NCI-H748 (cell line): Measurements from ENCODE around the gene LGR6.
"Not testable (repeated sequence)": the region's sequence is repeated elsewhere in the genome, so short reads cannot be mapped to it uniquely, and the experiment has no call there.

ENCODE experiments used
- DNase-seq: peaks from one replicate; lab custom pipeline; 2025; ENCODE audit not compliant: unreplicated experiment; lab: John Stamatoyannopoulos, UW

LGR6 gene, protein sequence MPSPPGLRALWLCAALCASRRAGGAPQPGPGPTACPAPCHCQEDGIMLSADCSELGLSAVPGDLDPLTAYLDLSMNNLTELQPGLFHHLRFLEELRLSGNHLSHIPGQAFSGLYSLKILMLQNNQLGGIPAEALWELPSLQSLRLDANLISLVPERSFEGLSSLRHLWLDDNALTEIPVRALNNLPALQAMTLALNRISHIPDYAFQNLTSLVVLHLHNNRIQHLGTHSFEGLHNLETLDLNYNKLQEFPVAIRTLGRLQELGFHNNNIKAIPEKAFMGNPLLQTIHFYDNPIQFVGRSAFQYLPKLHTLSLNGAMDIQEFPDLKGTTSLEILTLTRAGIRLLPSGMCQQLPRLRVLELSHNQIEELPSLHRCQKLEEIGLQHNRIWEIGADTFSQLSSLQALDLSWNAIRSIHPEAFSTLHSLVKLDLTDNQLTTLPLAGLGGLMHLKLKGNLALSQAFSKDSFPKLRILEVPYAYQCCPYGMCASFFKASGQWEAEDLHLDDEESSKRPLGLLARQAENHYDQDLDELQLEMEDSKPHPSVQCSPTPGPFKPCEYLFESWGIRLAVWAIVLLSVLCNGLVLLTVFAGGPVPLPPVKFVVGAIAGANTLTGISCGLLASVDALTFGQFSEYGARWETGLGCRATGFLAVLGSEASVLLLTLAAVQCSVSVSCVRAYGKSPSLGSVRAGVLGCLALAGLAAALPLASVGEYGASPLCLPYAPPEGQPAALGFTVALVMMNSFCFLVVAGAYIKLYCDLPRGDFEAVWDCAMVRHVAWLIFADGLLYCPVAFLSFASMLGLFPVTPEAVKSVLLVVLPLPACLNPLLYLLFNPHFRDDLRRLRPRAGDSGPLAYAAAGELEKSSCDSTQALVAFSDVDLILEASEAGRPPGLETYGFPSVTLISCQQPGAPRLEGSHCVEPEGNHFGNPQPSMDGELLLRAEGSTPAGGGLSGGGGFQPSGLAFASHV

DNA sequence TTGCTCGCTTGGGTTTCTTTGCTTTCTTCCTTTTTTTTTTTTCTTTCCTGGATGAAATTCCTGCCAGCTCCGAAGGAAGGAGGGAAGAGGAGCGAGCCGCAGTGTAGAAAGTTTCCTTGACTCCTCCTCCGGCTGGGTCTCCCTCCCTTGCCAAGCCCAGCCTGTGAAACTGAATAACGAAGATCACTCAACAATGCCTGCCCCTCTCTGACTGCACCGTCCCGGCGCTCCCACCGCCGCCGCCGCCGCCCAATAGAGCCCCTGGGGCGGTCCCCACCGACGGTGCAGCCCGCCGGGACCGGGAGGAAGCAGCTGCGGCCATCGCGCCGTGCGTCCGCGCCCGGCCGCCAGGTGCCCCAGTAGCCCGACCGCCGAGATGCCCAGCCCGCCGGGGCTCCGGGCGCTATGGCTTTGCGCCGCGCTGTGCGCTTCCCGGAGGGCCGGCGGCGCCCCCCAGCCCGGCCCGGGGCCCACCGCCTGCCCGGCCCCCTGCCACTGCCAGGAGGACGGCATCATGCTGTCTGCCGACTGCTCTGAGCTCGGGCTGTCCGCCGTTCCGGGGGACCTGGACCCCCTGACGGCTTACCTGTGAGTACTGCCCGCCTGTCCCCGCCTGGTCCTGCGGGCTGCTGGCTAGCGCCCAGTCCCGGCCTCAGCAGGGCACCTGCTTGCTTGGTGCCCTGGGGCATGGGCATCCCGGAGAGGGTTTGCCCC lies at the start of gene LGR6:
Gene LGR6, plus strand, starts transcription at position 186 of the 714 bp plus-strand sequence. Its CDS starts 191 bp downstream, at position 377.
- DNase-seq: peak; percentile 17

DNA sequence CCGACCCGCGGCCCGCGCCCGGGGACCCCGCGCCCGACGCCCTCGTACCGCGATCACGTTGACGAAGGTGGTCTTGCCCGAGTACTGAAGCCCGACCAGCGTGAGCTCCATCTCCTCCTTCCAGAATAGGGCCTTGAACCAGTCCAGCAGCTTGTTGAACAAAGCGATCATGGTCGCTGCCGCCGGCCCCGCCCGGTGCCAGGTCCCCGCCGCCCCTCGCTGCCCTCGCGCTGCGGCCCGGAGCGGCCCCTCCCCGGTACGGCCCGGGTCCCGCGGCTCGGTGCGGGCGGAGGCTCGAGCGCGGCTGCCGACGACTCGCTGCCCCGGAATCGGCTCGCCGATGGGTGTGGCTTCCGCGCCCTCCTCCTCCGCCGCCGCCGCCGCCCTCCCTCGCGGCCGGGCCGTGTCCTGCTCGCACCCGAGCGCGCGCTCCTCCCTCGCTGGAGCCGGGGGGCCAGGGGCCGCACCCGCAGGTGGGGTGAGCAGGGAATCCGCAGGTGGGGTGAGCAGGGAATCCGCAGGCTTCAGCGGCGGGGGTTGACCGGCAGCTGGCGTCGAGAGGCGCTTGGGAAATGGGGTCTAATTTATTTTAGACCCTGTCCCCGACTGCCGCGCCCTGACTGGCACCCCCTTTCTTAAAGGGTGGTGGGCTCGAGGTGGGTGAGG lies 49.1 kb upstream of the LGR6 start, which contains the start of gene ARL8A:
Gene ARL8A, minus strand, starts transcription at position 336 of the 666 bp plus-strand sequence. Its CDS starts 165 bp downstream, at position 171.
- DNase-seq: peak; percentile 65

DNA sequence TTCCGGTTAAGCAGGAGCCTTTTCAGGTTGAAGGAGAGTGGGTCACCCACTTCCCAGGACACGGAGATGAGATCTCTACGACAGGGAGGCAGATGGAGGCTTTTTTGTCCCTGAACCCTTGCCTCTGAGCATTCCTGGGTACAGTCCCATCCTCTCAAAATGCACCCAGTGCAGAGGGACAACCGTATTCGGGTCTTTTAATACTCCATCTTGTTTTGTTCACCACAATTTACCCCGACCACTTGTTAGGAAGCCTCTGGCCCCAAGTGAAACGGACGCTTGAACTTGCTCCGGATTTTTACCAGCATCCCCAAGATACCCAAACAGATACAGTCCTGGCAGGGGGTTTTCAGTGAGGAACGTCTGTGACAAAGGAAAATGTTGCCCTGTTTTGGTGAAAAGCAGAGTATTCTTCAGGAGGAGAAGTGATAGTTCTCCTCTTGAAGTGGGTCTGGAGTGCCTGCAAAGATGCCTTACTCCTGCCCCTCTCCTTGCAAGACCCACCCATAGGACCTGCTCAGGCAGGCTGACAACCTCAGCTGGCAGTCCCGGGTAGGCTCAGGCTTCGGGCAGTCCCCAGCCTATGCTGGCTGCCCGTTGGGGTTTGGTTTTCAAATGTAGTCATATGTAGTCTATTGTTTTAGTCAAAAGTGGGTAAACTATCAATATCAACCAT lies 48.4 kb upstream of the LGR6 start:
- DNase-seq: peak; percentile 29

DNA sequence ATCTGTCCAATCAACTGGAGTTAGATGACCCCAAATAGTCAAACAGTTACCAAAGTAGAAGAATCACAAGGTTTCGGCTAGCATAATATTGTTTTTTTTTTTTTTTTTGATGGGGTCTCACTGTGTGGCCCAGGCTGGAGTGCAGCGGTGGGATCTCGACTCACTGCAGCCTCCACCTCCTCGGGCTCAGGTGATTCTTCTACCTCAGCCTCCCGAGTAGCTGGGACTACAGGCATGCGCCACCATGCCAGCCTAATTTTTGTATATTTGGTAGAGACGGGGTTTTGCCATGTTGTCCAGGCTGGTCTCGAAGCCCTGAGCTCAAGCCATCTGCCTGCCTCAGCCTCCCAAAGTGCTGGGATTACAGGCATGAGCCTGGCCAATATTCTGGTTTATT lies 47.9 kb upstream of the LGR6 start:
- DNase-seq: not testable (repeated sequence)

DNA sequence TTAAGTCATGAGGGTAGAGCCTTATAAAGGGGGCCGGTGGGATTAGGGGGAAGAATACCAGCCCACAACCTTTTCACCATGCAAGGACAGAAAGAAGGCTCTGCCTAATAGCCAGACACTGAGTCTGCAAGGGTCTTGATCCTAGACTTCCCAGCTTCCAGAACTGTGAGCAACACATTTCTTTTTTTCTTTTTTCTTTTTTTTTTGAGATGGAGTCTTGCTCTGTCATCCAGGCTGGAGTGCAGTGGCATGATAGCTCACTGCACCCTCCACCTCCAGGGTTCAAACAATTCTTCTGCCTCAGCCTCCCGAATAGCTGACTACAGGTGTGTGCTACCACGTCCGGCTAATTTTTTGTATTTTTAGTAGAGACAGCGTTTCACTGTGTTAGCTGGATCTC lies 47.3 kb upstream of the LGR6 start:
- no peak for DNase-seq

DNA sequence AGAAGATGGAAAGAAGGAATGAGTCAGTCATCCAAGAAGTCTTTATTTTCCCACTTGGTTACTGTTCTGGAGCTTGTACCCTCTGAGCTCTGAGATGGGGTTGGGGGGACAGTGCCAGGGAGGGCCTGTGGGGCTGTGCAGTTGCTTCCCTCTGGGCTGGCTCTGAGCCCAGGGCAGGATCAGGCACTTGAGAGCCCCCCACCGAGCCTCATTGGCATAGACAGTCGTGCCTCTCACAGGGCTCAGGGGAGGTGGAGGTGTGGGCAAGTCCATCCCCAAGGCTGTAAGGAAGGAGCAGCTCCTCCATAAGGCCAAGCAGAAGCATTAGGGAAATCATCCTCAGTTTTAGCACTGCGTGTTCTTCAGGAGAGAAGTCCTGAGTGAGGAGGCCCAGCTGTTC lies 46.6 kb upstream of the LGR6 start:
- no peak for DNase-seq

DNA sequence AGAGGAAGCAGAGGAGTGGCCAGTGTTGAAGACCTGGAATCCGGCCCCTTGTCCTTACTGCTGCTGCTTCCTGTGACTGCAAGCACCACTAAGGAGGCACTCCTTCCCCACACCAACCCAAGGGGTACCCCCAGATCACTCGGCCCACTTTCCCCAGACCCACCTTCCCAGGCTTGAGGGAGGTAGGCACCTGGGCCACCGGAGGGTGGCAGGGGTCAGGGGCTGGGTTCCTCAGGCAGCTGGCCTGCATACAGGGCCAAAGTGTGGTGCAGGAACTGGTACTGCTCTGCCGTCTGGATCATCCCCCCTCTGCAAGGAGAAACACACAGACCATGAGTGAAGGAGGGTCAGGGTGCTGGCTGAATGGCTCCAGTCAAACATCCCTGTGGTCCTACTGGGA lies 45.2 kb upstream of the LGR6 start:
- DNase-seq: no peak

DNA sequence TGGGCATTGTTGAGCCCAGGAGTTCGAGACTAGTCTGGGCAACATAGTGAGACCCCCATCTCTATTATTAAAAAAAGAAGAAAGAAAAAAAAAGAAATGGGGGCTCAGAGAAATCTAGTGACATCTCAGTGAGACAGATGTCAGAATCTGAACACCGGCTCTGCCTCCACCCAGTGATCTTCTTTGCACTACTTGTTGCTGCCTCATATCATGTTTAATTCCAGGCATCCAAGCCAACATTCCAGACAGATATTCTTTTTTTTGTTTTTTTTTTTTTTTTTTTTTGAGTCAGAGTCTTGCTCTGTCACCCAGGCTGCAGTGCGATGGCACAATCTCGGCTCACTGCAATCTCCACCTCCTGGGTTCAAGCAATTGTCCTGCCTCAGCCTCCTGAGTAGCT lies 44.0 kb upstream of the LGR6 start:
- DNase-seq: no peak

DNA sequence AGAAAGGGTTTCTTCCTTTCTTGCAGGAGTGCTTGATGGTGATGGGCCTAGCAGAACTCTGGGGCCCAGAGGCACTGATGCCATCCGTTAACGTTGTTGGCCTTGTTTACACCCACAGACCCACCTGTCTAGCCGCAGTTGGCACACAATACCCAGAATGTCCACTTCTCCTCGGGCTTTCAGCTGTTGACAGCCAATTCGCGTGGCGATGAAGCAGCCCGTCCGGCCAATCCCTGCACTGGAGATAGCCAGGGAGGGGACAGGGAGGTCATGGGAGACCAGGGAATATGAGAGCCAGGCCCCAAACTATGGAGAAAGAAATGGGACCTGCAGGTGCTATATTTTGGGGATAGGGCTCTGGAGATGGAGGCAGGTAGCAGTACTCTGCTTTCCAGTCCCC lies 43.4 kb upstream of the LGR6 start:
- DNase-seq: no peak

DNA sequence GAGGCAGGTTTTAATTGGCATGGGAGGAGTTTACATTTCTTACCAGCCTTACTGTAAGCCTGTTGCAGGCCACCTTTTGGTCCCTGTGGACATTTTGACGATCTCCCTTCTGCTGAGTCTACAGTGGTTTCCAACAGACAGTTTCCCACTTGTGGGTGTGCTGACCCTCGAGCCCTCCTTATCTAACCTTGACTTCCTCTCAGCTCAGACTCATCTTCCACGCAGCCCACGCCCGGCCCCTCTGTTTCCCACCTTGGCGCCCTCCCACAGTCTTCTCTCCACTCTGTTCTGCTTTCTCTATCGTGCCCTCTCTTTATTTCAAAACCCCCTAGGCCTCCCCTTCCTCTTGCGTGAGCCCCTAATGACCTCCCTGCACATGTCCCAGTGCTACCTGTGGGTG lies 43.0 kb upstream of the LGR6 start:
- DNase-seq: no peak

DNA sequence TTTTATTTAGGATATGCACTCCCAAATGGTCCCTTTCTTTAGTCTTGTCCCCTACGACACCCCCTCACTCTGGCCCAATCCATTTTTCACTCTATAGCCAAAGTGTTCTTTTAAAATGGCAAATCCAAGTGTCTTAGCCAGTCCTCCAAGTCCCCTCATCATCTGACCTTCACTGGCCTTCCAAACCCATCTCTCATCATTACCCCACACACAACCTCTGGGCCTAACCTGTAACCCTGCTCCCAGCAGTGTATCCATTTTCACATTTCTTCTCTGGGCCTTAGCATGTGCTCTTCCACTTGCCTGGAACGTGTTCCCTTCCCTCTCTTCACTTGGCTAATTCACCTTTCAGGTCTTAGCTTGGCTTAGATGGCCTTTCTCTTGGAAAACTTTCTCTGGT lies 42.6 kb upstream of the LGR6 start:
- no peak for DNase-seq

DNA sequence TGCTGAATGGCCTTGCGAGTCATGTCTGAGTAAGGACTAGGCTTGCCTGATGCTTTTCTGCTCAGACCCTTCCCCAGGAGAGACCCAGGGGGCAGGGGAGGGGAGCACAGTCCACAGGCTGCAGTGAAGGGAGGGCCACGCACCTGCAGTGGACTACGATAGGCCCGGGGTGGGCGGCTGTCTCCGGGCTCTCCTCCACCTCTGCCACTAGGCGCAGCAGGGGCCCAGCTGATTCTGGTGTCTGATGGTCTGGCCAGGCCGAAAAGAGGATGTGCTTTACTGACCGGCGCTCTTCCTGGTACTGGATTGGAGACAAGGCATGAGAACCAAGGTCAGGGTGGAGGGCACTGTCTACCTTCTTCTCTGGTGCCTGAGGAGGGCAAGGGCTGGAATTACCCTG lies 41.2 kb upstream of the LGR6 start:
- DNase-seq: no peak

DNA sequence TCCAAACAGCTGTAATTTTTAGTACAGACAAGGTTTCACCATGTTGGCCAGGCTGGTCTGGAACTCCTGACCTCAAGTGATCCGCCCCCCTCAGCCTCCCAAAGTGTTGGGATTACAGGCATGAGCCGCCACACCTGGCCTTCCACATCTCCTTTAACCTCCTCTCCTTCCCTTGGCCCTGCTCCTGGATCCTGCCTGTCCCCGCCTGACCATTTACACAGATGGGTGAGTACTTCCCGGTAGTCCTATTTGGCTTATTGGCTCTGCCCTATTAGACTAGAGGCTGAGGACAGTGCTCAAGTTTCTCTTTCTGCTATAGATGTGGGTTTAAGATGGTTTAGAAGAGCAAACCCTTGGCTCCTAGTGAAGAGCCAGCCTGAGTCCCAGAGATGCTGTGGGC lies 40.3 kb upstream of the LGR6 start:
- DNase-seq: no peak

DNA sequence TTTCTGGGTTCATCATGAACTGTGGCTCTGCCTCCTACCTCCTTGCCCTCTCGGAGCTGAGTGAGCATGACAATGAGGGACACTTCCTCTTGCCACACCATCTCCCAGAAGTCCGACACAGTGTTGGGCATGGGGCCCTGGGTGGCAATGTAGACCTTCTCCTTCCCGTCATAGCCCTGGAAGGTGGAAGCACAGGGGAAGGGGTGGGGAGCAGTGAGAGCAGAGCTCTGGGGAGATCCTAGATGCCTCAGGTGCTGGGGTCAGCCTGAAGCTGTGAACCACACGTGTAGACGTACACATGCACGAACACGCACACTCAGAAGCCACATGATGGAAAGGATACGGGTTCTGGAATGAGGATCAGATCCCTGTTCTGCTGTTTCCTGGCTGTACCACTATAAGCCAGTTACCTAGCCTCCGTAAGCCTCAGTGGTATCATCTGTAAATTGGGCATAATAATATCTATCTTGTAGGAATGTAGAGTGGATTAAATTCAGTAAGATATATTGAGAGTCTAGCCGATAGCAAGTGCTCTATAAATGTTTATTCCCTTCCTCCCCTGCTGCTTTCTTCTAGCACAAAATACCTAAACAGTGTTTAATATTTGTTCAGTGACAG lies 39.3 kb upstream of the LGR6 start:
- no peak for DNase-seq

DNA sequence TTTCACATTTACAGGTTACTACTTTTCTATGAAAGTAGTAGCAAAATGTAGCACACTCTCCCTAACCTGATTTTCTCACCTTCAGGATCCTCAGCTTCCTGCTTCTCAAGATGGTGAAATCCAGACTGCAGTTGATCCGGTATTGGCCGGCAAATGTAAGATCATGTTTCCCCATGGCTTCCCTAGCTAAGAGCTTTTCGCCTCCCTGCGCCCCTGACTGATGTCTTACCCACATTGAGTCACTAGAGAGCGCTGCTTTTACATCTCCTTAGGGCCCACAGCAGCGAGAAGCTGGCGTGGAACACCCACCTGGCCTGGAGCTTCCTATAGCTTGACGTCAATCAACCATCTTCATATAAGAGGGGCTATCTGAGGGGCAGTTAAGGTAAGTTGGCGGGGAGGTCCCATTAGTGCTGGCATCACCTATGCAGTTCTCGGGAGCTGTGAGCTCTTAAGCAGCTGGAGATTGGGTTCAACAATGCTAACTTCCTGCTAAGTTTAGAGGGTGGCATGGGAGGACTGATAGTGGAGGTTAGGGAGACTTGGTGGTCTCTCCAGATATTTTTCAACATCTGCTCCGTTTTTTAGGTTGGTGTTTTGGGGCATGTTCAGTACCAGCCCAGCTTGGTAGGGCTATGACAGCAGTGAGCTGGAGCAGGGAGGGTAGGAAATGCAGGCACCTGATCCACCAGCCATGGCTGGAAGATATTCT lies 38.7 kb upstream of the LGR6 start:
- peak; percentile 49 for DNase-seq

DNA sequence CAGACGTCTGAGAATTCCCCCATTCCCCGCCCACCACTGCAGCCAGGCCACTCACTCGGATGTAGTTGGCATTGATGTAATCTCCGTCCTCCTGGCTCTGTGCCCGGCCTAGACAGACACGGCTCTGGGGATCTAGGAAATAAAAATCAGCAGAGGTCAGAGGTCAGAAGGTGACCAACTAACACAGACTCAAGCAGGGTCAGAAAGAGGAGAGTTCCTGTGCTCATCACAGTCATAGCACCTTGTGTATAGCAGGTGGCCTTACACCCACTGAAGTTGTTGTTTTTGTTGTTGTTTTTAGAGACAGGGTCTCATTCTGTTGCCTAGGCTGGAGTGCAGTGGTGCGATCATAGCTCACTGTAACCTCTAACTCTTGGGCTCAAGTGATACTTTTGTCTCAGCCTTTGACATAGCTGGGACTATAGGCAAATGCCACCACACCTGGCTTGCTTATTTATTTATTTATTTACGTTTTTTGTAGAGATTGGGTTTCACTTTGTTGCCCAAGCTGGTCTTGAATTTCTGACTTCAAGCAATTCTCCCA lies 38.0 kb upstream of the LGR6 start:
- DNase-seq: no peak

DNA sequence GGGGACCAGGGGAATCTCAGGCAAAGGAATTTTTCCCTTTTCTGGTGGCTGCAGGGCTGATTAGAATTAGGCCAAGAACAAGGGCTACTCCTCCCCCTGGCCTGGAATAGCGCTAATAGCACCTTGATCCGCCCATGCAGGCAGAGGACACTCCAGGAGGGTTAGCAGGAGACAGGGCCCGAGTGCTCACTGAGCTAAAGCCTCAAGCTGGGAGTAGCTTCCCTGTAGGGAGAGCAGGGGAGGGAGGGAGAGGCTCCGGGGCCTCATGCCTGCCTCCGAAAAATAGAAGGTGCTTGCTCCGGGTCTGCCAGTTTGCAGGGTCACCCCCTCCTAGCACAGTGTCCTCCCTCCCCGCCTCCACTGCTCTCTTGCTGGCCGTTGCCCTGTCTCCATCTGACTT lies 37.0 kb upstream of the LGR6 start:
- no peak for DNase-seq

DNA sequence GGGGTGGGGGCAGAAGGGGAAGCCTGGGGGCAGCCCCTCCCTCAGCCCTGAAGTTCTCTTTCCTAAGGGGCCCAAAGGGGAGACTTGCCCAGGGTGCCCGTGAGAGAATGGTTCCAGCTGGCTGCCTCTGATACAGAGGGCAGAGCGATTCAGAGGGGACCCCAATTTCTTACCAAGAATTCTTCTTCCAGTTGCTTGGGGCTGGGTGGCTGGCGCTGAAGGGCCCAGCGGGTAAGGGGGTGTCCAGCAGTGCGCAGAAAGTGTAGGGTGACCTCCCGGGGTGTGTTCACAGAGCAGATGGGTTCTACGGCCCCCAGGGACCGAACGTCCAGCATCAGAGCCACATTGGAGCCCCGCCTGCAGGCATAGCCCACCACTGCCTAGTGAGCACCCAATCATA lies 35.7 kb upstream of the LGR6 start:
- DNase-seq: no peak
